HG03039 (cell line): ENCODE data around the gene AKAP8L.
A peak's percentile ranks its signal among the peaks of the same experiment; 100 is the strongest.
"Not testable (repeated sequence)": the region's sequence is repeated elsewhere in the genome, so short reads cannot be mapped to it uniquely, and the experiment has no call there.

Experiments
- ATAC-seq: cut with Tn5 transposase; IDR thresholded peaks from one replicate; pipeline ENCODE4 v1.9.1; 2021; ENCODE audit warnings: mild to moderate bottlenecking, moderate library complexity; ENCODE audit not compliant: unreplicated experiment

AKAP8L gene

DNA sequence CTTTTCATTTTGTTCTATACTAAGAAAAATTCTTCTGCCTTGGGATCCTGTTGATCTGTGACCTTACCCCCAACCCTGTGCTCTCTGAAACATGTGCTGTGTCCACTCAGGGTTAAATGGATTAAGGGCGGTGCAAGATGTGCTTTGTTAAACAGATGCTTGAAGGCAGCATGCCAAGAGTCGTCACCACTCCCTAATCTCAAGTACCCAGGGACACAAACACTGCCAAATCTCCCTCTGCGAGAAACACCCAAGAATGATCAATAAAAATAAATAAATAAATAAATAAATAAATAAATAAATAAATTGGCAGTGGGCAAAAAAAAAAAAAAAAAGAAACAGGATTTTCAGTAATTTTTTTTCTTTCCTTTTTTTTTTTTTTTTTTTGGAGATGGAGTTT is 55.0 kb downstream of the AKAP8L start:
- not testable (repeated sequence) for ATAC-seq

DNA sequence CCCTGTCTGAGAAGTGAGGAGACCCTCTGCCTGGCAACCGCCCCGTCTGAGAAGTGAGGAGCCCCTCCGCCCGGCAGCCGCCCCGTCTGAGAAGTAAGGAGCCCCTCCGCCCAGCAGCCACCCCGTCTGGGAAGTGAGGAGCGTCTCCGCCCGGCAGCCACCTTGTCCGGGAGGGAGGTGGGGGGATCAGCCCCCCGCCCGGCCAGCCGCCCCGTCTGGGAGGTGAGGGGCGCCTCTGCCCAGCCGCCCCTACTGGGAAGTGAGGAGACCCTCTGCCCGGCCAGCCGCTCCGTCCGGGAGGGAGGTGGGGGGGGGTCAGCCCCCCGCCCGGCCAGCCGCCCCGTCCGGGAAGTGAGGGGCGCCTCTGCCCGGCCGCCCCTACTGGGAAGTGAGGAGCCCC is 55.7 kb downstream of the AKAP8L start:
- not testable (repeated sequence) for ATAC-seq

DNA sequence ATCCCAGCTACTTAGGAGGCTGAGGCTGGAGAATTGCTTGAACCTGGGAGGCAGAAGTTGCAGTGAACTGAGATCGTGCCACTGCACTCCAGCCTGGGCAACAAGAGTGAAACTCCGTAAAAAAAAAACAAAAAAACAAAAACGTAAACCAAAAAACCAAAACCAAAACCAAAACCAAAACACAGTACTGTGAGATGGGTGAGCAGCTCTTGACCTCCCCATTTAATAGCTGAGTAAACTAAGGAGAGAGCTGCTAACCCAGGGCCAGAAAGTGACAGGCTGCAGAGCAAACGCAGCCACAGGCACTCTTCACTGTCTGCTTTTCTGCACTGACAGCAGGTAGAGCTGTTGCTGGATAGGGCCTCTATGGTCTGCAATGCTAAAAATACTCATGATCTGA is 58.8 kb downstream of the AKAP8L start:
- not testable (repeated sequence) for ATAC-seq

DNA sequence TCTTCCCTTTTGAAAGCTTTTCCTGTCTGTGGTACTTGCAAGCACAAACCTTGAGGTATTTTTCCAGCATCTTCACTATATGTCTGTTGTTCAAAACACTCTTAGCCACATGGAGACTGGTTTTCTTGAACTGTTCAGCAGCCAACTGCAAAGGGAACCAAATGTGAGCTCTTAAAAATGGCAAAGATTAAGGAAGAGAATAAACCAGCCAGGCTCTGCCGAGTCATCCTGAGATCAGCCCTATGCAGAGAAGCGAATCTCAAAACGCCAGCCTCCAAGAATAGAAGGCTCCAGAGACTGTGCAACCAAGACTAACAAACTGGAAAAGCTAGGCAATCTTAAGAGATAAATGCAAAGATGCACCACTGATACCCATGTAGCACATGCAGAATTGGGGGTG is 59.9 kb downstream of the AKAP8L start:
- no peak for ATAC-seq

DNA sequence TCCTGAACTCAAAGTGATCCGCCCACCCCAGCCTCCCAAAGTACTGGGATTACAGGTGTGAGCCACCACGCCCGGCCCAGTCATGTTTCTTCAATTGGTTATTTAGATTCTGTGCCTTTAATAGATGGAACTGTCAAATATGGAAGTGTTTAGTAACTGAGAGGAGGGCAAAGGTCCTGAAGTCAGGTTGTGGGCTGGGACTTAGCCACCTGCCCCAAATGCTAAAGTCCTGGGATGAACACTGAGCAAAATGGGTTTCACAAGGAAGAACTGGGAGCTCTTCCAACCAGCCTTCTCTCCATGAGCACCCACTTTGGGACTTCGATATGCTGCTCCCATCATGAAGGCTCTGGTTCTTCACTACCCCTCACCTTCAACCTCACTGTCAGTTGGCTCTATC is 60.9 kb downstream of the AKAP8L start:
- no peak for ATAC-seq

DNA sequence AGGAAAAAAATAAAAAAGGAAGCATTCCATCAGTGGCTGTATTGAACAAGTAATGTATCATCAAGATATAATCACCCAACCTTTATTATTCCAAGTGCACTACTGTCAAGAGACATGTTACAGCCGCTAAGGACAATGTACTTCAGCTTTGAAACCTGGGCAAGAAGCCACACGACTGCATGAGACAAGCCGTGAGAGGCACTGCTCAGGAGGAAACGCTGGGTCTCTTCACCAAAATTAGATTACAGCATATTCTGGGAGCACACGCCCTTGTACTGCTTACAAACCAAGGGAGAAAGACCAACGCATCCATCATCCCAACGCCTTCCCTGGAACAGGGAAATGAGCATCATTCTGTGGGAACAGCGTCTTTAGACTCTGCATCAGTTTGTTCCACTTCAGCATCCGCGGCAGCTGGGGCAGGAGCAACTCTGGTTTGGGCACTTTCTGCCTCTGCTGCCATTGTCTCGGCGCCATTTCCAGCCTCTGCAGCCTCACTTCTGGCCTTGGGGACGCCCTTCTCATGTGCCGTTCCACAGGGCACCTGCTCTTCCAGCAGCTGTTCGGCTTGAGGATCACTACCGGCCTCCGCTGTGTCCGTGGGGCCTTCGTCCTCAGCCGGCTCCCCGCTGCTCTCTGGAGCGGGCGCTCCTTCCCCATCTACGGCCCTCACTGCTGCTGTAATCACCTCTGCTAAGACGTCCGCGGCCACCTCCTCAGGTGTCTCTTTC is 64.1 kb downstream of the AKAP8L start:
- no peak for ATAC-seq

DNA sequence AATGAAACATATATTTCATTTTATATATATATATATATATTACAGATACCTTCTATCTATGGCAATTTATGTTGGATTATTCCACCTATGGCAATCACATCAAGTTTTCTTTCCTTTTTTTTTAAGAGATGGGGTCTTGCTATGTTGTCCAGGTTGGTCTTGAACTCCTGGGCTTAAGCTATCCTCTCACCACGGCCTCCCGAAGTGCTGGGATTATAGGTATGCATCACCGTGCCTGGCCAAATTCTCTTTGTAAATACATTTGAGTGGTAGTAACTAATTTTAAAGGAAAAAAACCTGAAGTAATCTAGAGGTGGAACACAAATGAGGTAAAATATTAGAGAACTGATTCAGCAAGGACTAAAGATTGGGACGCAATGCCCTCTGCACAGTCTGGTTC is 64.9 kb downstream of the AKAP8L start:
- ATAC-seq = no peak

DNA sequence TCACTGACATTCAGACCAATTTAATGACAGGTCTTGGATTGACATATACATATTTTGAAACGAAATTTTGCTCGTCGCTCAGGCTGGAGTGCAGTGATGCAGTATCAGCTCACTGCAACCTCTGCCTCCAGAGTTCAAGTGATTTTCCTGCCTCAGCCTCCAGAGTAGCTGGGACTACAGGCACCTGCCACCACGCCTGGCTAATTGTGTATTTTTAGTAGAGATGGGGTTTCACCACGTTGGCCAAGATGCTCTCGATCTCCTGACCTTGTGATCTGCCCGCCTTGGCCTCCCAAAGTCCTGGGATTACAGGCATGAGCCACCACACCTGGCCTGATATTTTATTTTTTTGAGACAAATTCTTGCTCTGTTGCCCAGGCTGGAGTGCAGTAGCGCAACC is 66.3 kb downstream of the AKAP8L start:
- not testable (repeated sequence) for ATAC-seq

DNA sequence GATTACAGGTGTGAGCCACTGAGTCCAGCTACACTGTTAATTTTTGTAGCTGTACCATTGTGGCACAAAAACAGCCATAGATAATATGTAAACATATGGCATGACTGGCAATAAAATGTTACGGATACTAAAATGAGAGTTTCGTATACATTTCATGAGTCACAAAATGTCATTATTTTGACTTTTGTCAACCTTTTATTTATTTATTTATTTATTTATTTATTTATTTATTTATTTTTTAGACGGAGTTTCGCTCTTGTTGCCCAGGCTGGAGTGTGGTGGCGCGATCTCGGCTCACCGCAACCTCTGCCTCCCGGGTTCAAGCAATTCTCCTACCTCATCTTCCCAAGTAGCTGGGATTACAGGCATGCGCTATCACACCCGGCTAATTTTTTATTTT is 77.5 kb downstream of the AKAP8L start:
- ATAC-seq = not testable (repeated sequence)

DNA sequence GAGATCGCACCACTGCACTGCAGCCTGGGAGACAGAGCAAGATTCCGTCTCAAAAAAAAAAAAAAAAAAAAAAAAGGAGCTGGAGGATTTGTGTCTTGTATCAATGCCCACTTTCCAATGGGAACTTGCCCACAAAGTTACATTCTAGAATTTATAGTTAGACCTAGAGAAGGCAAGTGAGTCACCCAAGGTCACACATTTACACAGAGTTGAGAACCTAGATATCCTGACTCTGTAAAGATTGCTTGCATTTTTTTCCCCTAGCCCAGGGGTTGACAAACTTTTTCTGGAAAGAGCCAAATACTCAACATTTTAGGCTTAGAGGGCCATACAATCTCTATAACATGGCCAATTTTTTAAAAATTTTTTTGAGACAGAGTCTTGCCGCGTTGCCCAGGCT is 78.7 kb downstream of the AKAP8L start:
- no peak for ATAC-seq

DNA sequence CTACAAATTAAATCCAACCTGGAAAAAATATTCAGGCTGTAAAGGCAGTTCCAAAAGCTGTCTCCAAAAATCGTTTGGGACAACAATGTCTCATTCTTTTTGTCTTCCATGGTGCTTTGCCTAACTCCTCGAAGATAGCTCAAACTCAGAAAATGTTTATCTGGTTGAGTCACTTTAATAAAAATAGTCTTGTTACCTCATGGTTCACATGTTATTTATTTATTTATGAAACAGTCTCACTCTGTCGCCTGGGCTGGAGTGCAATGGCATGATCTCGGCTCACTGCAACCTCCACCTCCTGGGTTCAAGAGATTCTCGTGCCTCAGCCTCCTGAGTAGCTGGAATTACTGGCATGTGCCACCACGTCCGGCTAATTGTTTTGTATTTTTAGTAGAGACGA is 81.6 kb downstream of the AKAP8L start:
- ATAC-seq = no peak

DNA sequence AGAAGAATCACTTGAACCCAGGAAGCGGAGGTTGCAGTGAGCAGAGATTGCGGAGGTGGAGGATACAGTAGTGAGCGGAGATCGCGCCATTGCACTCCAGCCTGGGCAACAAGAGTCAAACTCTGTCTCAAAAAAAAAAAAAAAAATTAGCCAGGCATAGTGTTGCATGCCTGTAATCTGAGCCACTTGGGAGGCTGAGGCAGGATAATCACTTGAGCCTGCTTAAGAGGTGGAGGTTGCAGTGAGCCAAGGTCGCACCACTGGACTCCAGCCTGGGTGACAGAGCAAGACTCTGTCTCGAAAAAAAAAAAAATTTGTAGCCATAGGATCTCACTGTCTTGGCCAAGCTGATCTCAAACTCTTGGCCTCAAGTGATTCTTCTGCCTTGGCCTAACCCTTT is 82.8 kb downstream of the AKAP8L start:
- not testable (repeated sequence) for ATAC-seq

DNA sequence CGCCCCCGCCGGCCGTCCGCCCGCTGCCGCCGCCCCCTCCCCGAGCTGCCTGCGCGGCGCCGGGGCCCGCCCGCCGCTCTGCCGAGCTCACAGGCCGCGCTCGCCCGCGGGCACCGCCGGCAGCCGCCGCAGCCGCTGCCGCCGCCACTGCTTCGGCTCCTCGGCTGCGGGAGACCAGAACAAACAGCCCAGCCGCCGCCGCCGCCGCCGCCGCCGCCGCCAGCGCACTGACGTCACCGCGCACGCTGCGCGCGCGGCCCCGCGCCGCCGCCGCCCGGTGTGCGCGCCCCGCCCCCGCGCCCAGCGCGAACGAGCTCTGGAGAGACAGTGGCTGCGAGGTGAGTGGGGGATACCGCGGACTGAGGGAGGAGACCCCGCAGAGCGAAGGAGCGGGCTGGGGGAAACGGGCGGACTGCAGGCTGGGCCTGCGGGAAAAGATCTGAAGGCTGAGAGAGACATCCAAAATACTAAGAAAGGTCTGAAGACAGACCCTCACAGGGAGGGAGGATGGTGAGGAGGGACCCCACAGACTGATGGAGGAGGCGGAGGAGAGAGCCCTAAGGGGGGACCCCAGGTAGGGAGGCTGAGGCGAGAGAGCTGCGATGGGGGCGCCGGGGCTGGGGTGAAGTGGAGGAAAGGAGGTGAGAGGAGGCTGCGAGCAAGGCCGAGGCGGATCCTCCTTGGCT is 86.3 kb downstream of the AKAP8L start, which contains the start of gene BRD4:
TSS of gene BRD4 (minus strand) at position 229 of the 686 bp plus-strand sequence. CDS start 59,440 bp downstream, outside the sequence.
- peak; percentile 46 for ATAC-seq

DNA sequence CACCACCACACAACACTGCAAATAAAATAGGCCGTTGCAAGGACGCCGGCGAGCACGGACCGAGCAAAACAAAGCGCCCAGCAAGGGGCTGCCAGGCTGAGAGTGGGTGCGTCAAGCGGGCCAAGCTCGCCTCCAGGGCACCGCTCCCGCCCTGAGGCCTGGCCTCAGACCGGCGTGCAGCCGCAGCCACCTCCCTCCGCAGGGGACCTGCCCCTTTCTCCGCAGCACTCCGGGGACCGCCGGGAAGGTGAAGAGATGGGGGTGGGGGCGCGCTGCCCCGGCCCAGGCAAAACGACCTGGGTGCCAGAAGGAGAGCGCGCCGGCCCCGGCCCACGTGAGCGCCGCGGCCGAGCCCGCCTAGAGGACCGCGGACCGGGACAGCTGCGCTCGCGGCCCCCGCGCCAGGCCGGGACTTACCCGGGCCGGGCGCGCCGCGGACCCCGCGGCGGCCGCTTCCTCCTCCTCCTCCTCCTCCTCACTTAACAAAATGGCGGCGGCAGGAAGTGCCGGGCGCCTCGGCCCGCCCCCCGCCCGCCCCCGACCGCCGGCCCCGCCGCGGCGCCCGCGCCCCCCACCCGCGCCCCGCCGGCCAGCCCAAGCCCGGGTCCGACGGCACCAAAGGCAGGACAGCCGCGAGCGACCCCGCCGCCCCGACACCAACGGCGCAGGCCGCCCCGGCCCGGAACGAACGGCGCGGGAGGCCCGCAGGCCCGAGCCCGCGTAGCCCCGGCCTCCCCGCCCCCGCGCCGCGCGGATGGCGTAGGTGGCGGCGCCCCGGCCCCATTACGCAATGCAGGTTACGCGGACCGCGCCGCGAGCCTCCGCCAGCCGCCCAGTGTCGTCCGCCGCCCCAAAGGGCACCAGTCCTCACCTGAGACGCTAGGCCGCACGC is 87.1 kb downstream of the AKAP8L start:
- peak; percentile 29 for ATAC-seq

DNA sequence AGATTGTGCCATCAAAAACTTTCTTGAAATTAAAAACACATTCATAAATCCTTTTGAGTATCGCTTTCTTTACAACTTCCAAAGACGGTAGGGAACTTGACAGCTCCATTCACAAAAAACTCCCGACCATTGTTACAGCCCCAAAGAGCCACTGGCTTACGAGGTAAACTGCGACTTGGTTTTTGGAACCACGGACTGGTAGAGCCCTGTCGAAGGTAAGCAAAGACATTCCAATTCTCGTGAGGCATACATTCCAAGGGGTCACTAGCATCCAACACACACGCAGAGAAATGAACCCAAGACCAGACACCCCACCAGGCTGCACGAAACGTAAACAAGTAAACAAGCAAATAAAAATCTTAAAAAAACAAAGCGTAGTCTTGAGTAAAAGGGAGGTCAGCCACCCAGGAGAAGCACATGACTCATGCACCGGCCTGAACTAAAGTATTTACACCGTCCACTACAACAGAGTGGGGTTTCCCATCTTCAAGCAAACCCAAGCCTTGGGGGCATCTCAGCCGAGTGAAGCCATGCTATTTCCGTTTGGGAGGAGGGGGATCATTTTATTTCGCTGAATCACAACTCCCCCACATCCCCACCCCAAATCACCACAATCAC is 87.9 kb downstream of the AKAP8L start:
- no peak for ATAC-seq
